Neural cell (in vitro differentiated cells): ENCODE measurements around the gene ABHD12. TPM values are rescaled to one million over a fixed set of nuclear protein-coding genes. Genes with fewer than 3 reads are reported as not detected.

Source experiments
- H2AFZ ChIP-seq: fragments of 200-600, 300-800 bp; sonication (generic), shearing (Covaris generic); 2 replicates; pipeline ENCODE4 v1.6.0; 2014; ENCODE audit warnings: low read depth, mild to moderate bottlenecking, antibody characterized with exemption, low read length, moderate library complexity
- H3F3A ChIP-seq: fragments of 200-600 bp; shearing (Covaris generic); 2 replicates; pipeline ENCODE4 v1.6.1; 2016; ENCODE audit warnings: mild to moderate bottlenecking, moderate library complexity, mixed read lengths, antibody characterized with exemption, low read length; ENCODE audit not compliant: insufficient read depth, poor library complexity, severe bottlenecking
- H3K27ac ChIP-seq: fragments of 200-600, 300-800 bp; sonication (generic), shearing (Covaris generic); 2 replicates; pipeline ENCODE4 v1.5.1; 2014; ENCODE audit warnings: mild to moderate bottlenecking, low read length, moderate library complexity
- H3K27me3 ChIP-seq: fragments of 300-800, 200-600 bp; sonication (generic), shearing (Covaris generic); 2 replicates; pipeline ENCODE4 v1.6.0; 2014; ENCODE audit warnings: mild to moderate bottlenecking, low read depth, low read length, moderate library complexity; ENCODE audit not compliant: insufficient read depth
- H3K36me3 ChIP-seq: fragments of 300-800, 200-600 bp; sonication (generic), shearing (Covaris generic); 2 replicates; pipeline ENCODE4 v1.5.1; 2014; ENCODE audit warnings: mild to moderate bottlenecking, antibody characterized with exemption, low read length, moderate library complexity; ENCODE audit not compliant: insufficient read depth
- H3K4me2 ChIP-seq: fragments of 300-800, 200-600 bp; sonication (generic), shearing (Covaris generic); 2 replicates; pipeline ENCODE4 v1.6.0; 2014; ENCODE audit warnings: mild to moderate bottlenecking, low read length
- H3K4me3 ChIP-seq: fragments of 300-800, 200-600 bp; sonication (generic), shearing (Covaris generic); 2 replicates; pipeline ENCODE4 v1.5.1; 2014; ENCODE audit warnings: mild to moderate bottlenecking, low read length, moderate library complexity
- H3K79me2 ChIP-seq: fragments of 200-600 bp; shearing (Covaris generic); replicated peaks from 2 replicates; pipeline ENCODE4 v1.6.0; 2014; ENCODE audit warnings: mild to moderate bottlenecking, low read length, moderate library complexity; ENCODE audit not compliant: insufficient read depth
- H3K9ac ChIP-seq: fragments of 300-800, 200-600 bp; sonication (generic), shearing (Covaris generic); 2 replicates; pipeline ENCODE4 v1.6.1; 2016; ENCODE audit warnings: mild to moderate bottlenecking, low read length, mixed read lengths
- H3K9me2 ChIP-seq: fragments of 200-600 bp; shearing (Covaris generic); 2 replicates; pipeline ENCODE4 v1.6.1; 2016; ENCODE audit warnings: mild to moderate bottlenecking, low read length, mixed read lengths; ENCODE audit not compliant: insufficient read depth
- H3K9me3 ChIP-seq: fragments of 200-600, 300-800 bp; sonication (generic), shearing (Covaris generic); 2 replicates; pipeline ENCODE4 v1.6.1; 2016; ENCODE audit warnings: mild to moderate bottlenecking, mixed run types, low read length, moderate library complexity, mixed read lengths
- H4K20me1 ChIP-seq: fragments of 200-600 bp; shearing (Covaris generic); 2 replicates; pipeline ENCODE4 v1.6.1; 2016; ENCODE audit warnings: mild to moderate bottlenecking, mixed run types; ENCODE audit not compliant: insufficient read depth
- CTCF ChIP-seq: fragments of 450-650 bp; IDR thresholded peaks from 2 replicates; pipeline ENCODE4 v1.5.1; 2014; ENCODE audit warnings: antibody characterized with exemption, mild to moderate bottlenecking, moderate library complexity; ENCODE audit not compliant: poor library complexity, severe bottlenecking
- EP300 ChIP-seq: fragments of 450-650 bp; conservative IDR thresholded peaks from 2 replicates; pipeline ENCODE4 v1.6.1; 2014; ENCODE audit warnings: antibody characterized with exemption, mild to moderate bottlenecking, moderate library complexity; ENCODE audit not compliant: poor library complexity, severe bottlenecking
- EZH2 ChIP-seq: fragments of 200-600, 300-800 bp; shearing (Covaris generic), sonication (generic); IDR thresholded peaks from 2 replicates; pipeline ENCODE4 v1.6.1; 2014; ENCODE audit warnings: antibody characterized with exemption, low read length, borderline replicate concordance, mild to moderate bottlenecking; ENCODE audit not compliant: insufficient read depth, poor library complexity, severe bottlenecking
- MXI1 ChIP-seq: fragments of 450-650 bp; conservative IDR thresholded peaks from 2 replicates; pipeline ENCODE4 v1.6.1; 2014; ENCODE audit warnings: antibody characterized with exemption, mild to moderate bottlenecking; ENCODE audit not compliant: poor library complexity, severe bottlenecking
- POLR2AphosphoS5 ChIP-seq: IDR thresholded peaks from 2 replicates; pipeline ENCODE4 v1.6.1; 2012
- RAD21 ChIP-seq: fragments of 450-650 bp; conservative IDR thresholded peaks from 2 replicates; pipeline ENCODE4 v1.6.1; 2014; ENCODE audit warnings: antibody characterized with exemption, mild to moderate bottlenecking, moderate library complexity
- REST ChIP-seq: IDR thresholded peaks from 2 replicates; pipeline ENCODE4 v1.6.1; 2012; ENCODE audit warnings: borderline replicate concordance
- SMC3 ChIP-seq: fragments of 450-650 bp; conservative IDR thresholded peaks from 2 replicates; pipeline ENCODE4 v1.6.1; 2014; ENCODE audit warnings: antibody characterized with exemption, mild to moderate bottlenecking, moderate library complexity; ENCODE audit not compliant: poor library complexity
- TAF1 ChIP-seq: IDR thresholded peaks from 2 replicates; pipeline ENCODE4 v1.6.1; 2012; ENCODE audit warnings: low read depth
- polyA plus RNA-seq: library from polyadenylated mRNA; depleted of rRNA; stranded (reverse); fragments of >200 nt; gene quantifications from 2 replicates; pipeline ENCODE4 v1.2.3, GENCODE V29; 2014

Gene ABHD12
- polyA plus RNA-seq, 1 donor from 2014 or later = 32.3 TPM

GRCh38 chr20:25281541-25281991 lies 109.1 kb downstream of the ABHD12 start:
- no peaks in the 10 kb centered on the region for H3K79me2 ChIP-seq
- H4K20me1 ChIP-seq = no peaks in the 10 kb centered on the region
- peaks cover 7% of the 10 kb centered on the region for H3K36me3 ChIP-seq
- H2AFZ ChIP-seq = no peak overlapping the region
- H3K9ac ChIP-seq = no peak overlapping the region
- no peaks in the 10 kb centered on the region for H3K27me3 ChIP-seq
- no peaks in the 10 kb centered on the region for H3F3A ChIP-seq
- H3K9me2 ChIP-seq = no peaks in the 10 kb centered on the region
- H3K27ac ChIP-seq = no peak overlapping the region
- no peaks in the 10 kb centered on the region for H3K9me3 ChIP-seq
- no peak overlapping the region for H3K4me3 ChIP-seq
- H3K4me2 ChIP-seq = no peak overlapping the region
- TF ChIP-seq EP300 = no peak
- TF ChIP-seq RAD21 = no peak
- no peak for TF ChIP-seq POLR2AphosphoS5

GRCh38 chr20:25280574-25281535 lies 109.8 kb downstream of the ABHD12 start:
- H3K9me2 ChIP-seq = no peaks in the 10 kb centered on the region
- H4K20me1 ChIP-seq = no peaks in the 10 kb centered on the region
- no peaks in the 10 kb centered on the region for H3K9me3 ChIP-seq
- TF ChIP-seq TAF1 (no peak), POLR2AphosphoS5 (no peak), RAD21 (no peak), EZH2 (no peak), MXI1 (no peak), REST (no peak), EP300 (no peak), CTCF (no peak), SMC3 (no peak)
- H3K36me3 ChIP-seq = peaks cover 7% of the 10 kb centered on the region
- H3K27ac ChIP-seq = no peak overlapping the region
- no peaks in the 10 kb centered on the region for H3F3A ChIP-seq
- no peaks in the 10 kb centered on the region for H3K79me2 ChIP-seq
- no peaks in the 10 kb centered on the region for H3K27me3 ChIP-seq
- no peak overlapping the region for H2AFZ ChIP-seq
- H3K4me2 ChIP-seq = no peak overlapping the region
- no peak overlapping the region for H3K4me3 ChIP-seq
- H3K9ac ChIP-seq = no peak overlapping the region
